ENCODE measurements around the gene AAR2. TPM values are rescaled to one million over a fixed set of nuclear protein-coding genes. Genes with fewer than 3 reads are reported as not detected.
A peak's percentile ranks its signal among the peaks of the same experiment; 100 is the strongest.

The AAR2 gene
- total RNA-seq (2021) (22.5 to 24.9 TPM (median 24.7 TPM) in 3 replicates), Bru-seq, nascent RNA (percentile 75 among the genes with signal in this experiment)
- long read RNA-seq, experiment 1, transcript AAR2-201 (4 exons, 2,430 nt): major isoform, 137 of 184 reads
- long read RNA-seq, experiment 1, partial matches to known transcripts: 15 of 184 reads
- long read RNA-seq, experiment 1, other reads (novel, unspliced or antisense): 30 of 184 reads
- long read RNA-seq, experiment 2, transcript AAR2-201 (4 exons, 2,430 nt): major isoform, 6 of 42 reads
- long read RNA-seq, experiment 2, partial matches to known transcripts: 32 of 42 reads
- long read RNA-seq, experiment 2, other reads (novel, unspliced or antisense): 2 of 42 reads
- long read RNA-seq, experiment 3, transcript AAR2-201 (4 exons, 2,430 nt): major isoform, 41 of 55 reads
- long read RNA-seq, experiment 3, partial matches to known transcripts: 10 of 55 reads
- long read RNA-seq, experiment 3, other reads (novel, unspliced or antisense): 2 of 55 reads

GRCh38 chr20:36235892-36236785, at the start of gene AAR2:
Gene AAR2 (plus strand): TSS chr20:36236478. CDS start chr20:36239869, 3,391 bp downstream.
- peak; percentile 94 for ATAC-seq
- POLR2A ChIA-PET: interaction anchor here (0.5 kb wide), 1 partner anchor 340 kb away, joined by 3 read pairs; no protein-coding TSS in a partner anchor
- Mint-ChIP-seq H3K27me3 (ENCODE audit: low read depth) (no peaks in the 10 kb centered on the region; the same call in 1 of the 2 replicates), H3K27ac (peak within 1 kb of the TSS; percentile 86), H3K4me3 (peak within 1 kb of the TSS; percentile 93), H3K36me3 (peaks cover 14% of the 10 kb centered on the region), H3K9me3 (no peaks in the 10 kb centered on the region), H3K4me1 (peaks cover 12% of the 10 kb centered on the region)
- peak; percentile 78 for DNase-seq (ENCODE audit: low spot score)
- CTCF ChIA-PET: interaction anchor here (1.1 to 2.3 kb wide), 7 partner anchors 31 to 243 kb away, joined by 4 to 11 read pairs (median 6); no protein-coding TSS in a partner anchor
- no peak for TF ChIP-seq ZNF671 (CRISPR knock-in tag; IDR thresholded peaks at IDR 0.05)
- TF ChIP-seq NFYB (CRISPR knock-in tag; conservative IDR thresholded peaks at IDR 0.05; ENCODE audit: low read depth): peak; percentile 8; the same call in 1 of the 2 replicates
- 0 out of 2 replicates have a peak, but pooled peaks have one; percentile 0 for TF ChIP-seq PREB (CRISPR knock-in tag; IDR thresholded peaks at IDR 0.05; ENCODE audit: borderline replicate concordance)
- no peak for TF ChIP-seq ATF3 (CRISPR knock-in tag; conservative IDR thresholded peaks at IDR 0.05)
- TF ChIP-seq NR1H2 (CRISPR knock-in tag; IDR thresholded peaks at IDR 0.05): no peak
- no peak for TF ChIP-seq MLX (CRISPR knock-in tag; IDR thresholded peaks at IDR 0.05)
- no peak for TF ChIP-seq HMGXB4 (CRISPR knock-in tag; IDR thresholded peaks at IDR 0.05)
- TF ChIP-seq CDX4 (CRISPR knock-in tag; IDR thresholded peaks at IDR 0.05; ENCODE audit: borderline replicate concordance): no peak
- no peak for TF ChIP-seq JUN (CRISPR knock-in tag; IDR thresholded peaks at IDR 0.05)
- no peak for TF ChIP-seq OVOL2 (CRISPR knock-in tag; IDR thresholded peaks at IDR 0.05; ENCODE audit: borderline replicate concordance)
- TF ChIP-seq ZNF423 (CRISPR knock-in tag; IDR thresholded peaks at IDR 0.05): no peak
- TF ChIP-seq STAT6 (CRISPR knock-in tag; conservative IDR thresholded peaks at IDR 0.05; ENCODE audit: low read depth): no peak
- TF ChIP-seq ZNF138 (CRISPR knock-in tag; conservative IDR thresholded peaks at IDR 0.05): no peak
- no peak for TF ChIP-seq E2F5 (CRISPR knock-in tag; IDR thresholded peaks at IDR 0.05)
- TF ChIP-seq TEAD4 (CRISPR knock-in tag; IDR thresholded peaks at IDR 0.05): 0 out of 2 replicates have a peak, but pooled peaks have one; percentile 60
- peak; percentile 53; the same call in 1 of the 2 replicates for TF ChIP-seq FOXP4 (CRISPR knock-in tag; IDR thresholded peaks at IDR 0.05)
- no peak for TF ChIP-seq ESRRA (CRISPR knock-in tag; IDR thresholded peaks at IDR 0.05; ENCODE audit: borderline replicate concordance)
- TF ChIP-seq ZNF317 (CRISPR knock-in tag; IDR thresholded peaks at IDR 0.05; ENCODE audit: borderline replicate concordance, low read depth): no peak
- TF ChIP-seq HMGA2 (CRISPR knock-in tag; IDR thresholded peaks at IDR 0.05): no peak
- TF ChIP-seq CREB1 (CRISPR knock-in tag; IDR thresholded peaks at IDR 0.05): no peak
- no peak for TF ChIP-seq IRF1 (CRISPR knock-in tag; IDR thresholded peaks at IDR 0.05)
- peak; percentile 60 for TF ChIP-seq FOXK1 (CRISPR knock-in tag; IDR thresholded peaks at IDR 0.05)
